ENCODE measurements around the gene PNMA6F. TPM values are rescaled to one million over a fixed set of nuclear protein-coding genes. Genes with fewer than 3 reads are reported as not detected.
"Not testable (repeated sequence)": the region's sequence is repeated elsewhere in the genome, so short reads cannot be mapped to it uniquely, and the experiment has no call there.

PNMA6F gene
- total RNA-seq, 1 donor from 2014 or later = not detected

- ATAC-seq (no peak), DNase-seq (ENCODE audit: low spot score) (no peak)
These were observed 16.4 kb downstream of the PNMA6F start for GRCh38 chrX:153304988-153305736.

GRCh38 chrX:153303276-153304262 lies 18.0 kb downstream of the PNMA6F start:
- ATAC-seq (no peak), DNase-seq (ENCODE audit: low spot score) (no peak)

GRCh38 chrX:153302796-153303195 lies 18.8 kb downstream of the PNMA6F start:
- DNase-seq (ENCODE audit: low spot score) (no peak), ATAC-seq (no peak)

GRCh38 chrX:153301746-153302145 lies 19.8 kb downstream of the PNMA6F start:
- ATAC-seq (no peak), DNase-seq (ENCODE audit: low spot score) (no peak)

- no peak for ATAC-seq
- no peak for DNase-seq (ENCODE audit: low spot score)
These were observed 21.7 kb downstream of the PNMA6F start for GRCh38 chrX:153299855-153300254.

GRCh38 chrX:153297376-153297775 lies 24.2 kb downstream of the PNMA6F start:
- no peak for DNase-seq (ENCODE audit: low spot score)
- no peak for ATAC-seq

- ATAC-seq = peak; percentile 91
- DNase-seq (ENCODE audit: low spot score) = not testable (repeated sequence)
These were observed 28.0 kb downstream of the PNMA6F start for GRCh38 chrX:153293485-153294071.

- peak; percentile 49 for ATAC-seq
- DNase-seq (ENCODE audit: low spot score) = not testable (repeated sequence)
These were observed 32.8 kb downstream of the PNMA6F start for GRCh38 chrX:153288807-153289206.

GRCh38 chrX:153285678-153286077 lies 35.9 kb downstream of the PNMA6F start:
- not testable (repeated sequence) for DNase-seq (ENCODE audit: low spot score)
- ATAC-seq = peak; percentile 45

GRCh38 chrX:153283982-153284381 lies 37.6 kb downstream of the PNMA6F start:
- not testable (repeated sequence) for DNase-seq (ENCODE audit: low spot score); ATAC-seq

- DNase-seq (ENCODE audit: low spot score) = not testable (repeated sequence)
- ATAC-seq = peak; percentile 79
These were observed 39.8 kb downstream of the PNMA6F start for GRCh38 chrX:153281784-153282183.

GRCh38 chrX:153279304-153279703 lies 42.3 kb downstream of the PNMA6F start:
- ATAC-seq = peak; percentile 65
- DNase-seq (ENCODE audit: low spot score) = not testable (repeated sequence)

GRCh38 chrX:153276049-153276448 lies 45.5 kb downstream of the PNMA6F start:
- DNase-seq (ENCODE audit: low spot score) = not testable (repeated sequence)

GRCh38 chrX:153275418-153275817 lies 46.1 kb downstream of the PNMA6F start:
- not testable (repeated sequence) for ATAC-seq; DNase-seq (ENCODE audit: low spot score)

More at GRCh38 chrX:153276049-153276448, 45.5 kb downstream of the PNMA6F start:
- ATAC-seq = peak; percentile 84

GRCh38 chrX:153272584-153272983 lies 49.0 kb downstream of the PNMA6F start:
- ATAC-seq; DNase-seq (ENCODE audit: low spot score): not testable (repeated sequence)

GRCh38 chrX:153272070-153272469 lies 49.5 kb downstream of the PNMA6F start:
- ATAC-seq; DNase-seq (ENCODE audit: low spot score): not testable (repeated sequence)

Other genes with a start within 250 kb of the PNMA6F start
- gene PNMA6A, start 249.3 kb downstream of the PNMA6F start, total RNA-seq = 4.0 TPM
- not detected for gene MAGEA1, start 142.5 kb downstream of the PNMA6F start, total RNA-seq
- 11.2 TPM for gene ZNF275, start 12.4 kb upstream of the PNMA6F start, total RNA-seq
- not detected for gene PNMA6E, start 79.6 kb upstream of the PNMA6F start, total RNA-seq
- gene ZFP92, start 89.7 kb upstream of the PNMA6F start, total RNA-seq = 0.45 TPM
- 0.23 TPM for gene TREX2, start 124.3 kb upstream of the PNMA6F start, total RNA-seq
- gene HAUS7, start 148.8 kb upstream of the PNMA6F start, total RNA-seq = 11.2 TPM
- 88.4 TPM for gene BGN, start 173.2 kb upstream of the PNMA6F start, total RNA-seq
- not detected for gene ATP2B3, start 195.9 kb upstream of the PNMA6F start, total RNA-seq

Measured in left lobe of liver (tissue), 2 donors.